ENCODE measurements around the gene SLC25A43. TPM values are rescaled to one million over a fixed set of nuclear protein-coding genes. Genes with fewer than 3 reads are reported as not detected.

The SLC25A43 gene
- total and polyA plus RNA-seq, 2 experiments from 2014 or later, result 8.7 to 8.9 TPM

GRCh38 chrX:119500061-119500800 is 101.1 kb downstream of the SLC25A43 start (continued):
- TF ChIP-seq CTCF (conservative IDR thresholded peaks at IDR 0.05; ENCODE audit: low read depth in 2 of 2) (no peak), ZNF462 (CRISPR knock-in tag; IDR thresholded peaks at IDR 0.05) (no peak)

GRCh38 chrX:119501511-119502148 is 102.5 kb downstream of the SLC25A43 start:
- no peaks in the 10 kb centered on the region for H3K9me3 Mint-ChIP-seq
- no peak for ATAC-seq

More at GRCh38 chrX:119501511-119502148, 102.5 kb downstream of the SLC25A43 start:
- Histone ChIP-seq H3K4me1 (ENCODE audit: insufficient read depth) (no peaks in the 10 kb centered on the region), H4K20me1 (replicated peaks; ENCODE audit: insufficient read depth) (no peaks in the 10 kb centered on the region), H3K79me2 (replicated peaks; ENCODE audit: insufficient read depth) (no peaks in the 10 kb centered on the region), H3K9me2 (ENCODE audit: insufficient read depth) (no peaks in the 10 kb centered on the region), H3K36me3 (ENCODE audit: insufficient read depth) (no peaks in the 10 kb centered on the region), H2AFZ (no peak overlapping the region), H3K27ac (ENCODE audit: low read depth) (no peak overlapping the region), H3K27me3 (ENCODE audit: insufficient read depth) (no peaks in the 10 kb centered on the region), H3K4me3 (no peak overlapping the region), H3K4me2 (no peak overlapping the region), H3F3A (replicated peaks; ENCODE audit: low read depth) (no peaks in the 10 kb centered on the region)
- no peak for DNase-seq (ENCODE audit: low spot score)
- H3K4me1 Mint-ChIP-seq, result peaks cover 3% of the 10 kb centered on the region; the same call in 1 of the 3 replicates
- H3K4me3 Mint-ChIP-seq, result no peak overlapping the region
- H3K27me3 Mint-ChIP-seq (ENCODE audit: insufficient read depth, low read depth, poor library complexity), result peaks cover 8% of the 10 kb centered on the region
- TF ChIP-seq REST (IDR thresholded peaks at IDR 0.05; ENCODE audit: unreplicated experiment) (no peak), ZNF331 (CRISPR knock-in tag; IDR thresholded peaks at IDR 0.05; ENCODE audit: low read depth) (no peak), JUNB (IDR thresholded peaks at IDR 0.05; ENCODE audit: unreplicated experiment) (no peak), CTCF (conservative IDR thresholded peaks at IDR 0.05; ENCODE audit: low read depth in 2 of 2) (no peak), CREB1 (CRISPR knock-in tag; IDR thresholded peaks at IDR 0.05; ENCODE audit: low read depth) (no peak)
- H3K36me3 Mint-ChIP-seq (ENCODE audit: low read depth), result no peaks in the 10 kb centered on the region
- H3K27ac Mint-ChIP-seq, result no peak overlapping the region
